ENCODE data around the gene USP34. TPM values are rescaled to one million over a fixed set of nuclear protein-coding genes. Genes with fewer than 3 reads are reported as not detected.
A peak's percentile ranks its signal among the peaks of the same experiment; 100 is the strongest.

Gene USP34
- total RNA-seq, 6 experiments from 2014 or later, result 50.3 to 65.4 (median 58.5) TPM

- H3K4me1 Mint-ChIP-seq (ENCODE audit: low read depth), result peaks cover 20% of the 10 kb centered on the region
- peak overlapping the region; percentile 50; the same call in 1 of the 2 replicates for H3K4me3 Mint-ChIP-seq
- peaks cover 3% of the 10 kb centered on the region; the same call in 1 of the 2 replicates for H3K27me3 Mint-ChIP-seq (ENCODE audit: insufficient read depth)
- no peaks in the 10 kb centered on the region for H3K9me3 Mint-ChIP-seq
- TF ChIP-seq CTCF (IDR thresholded peaks at IDR 0.05), result no peak
- peaks cover 23% of the 10 kb centered on the region for H3K36me3 Mint-ChIP-seq (ENCODE audit: low read depth)
- H3K27ac Mint-ChIP-seq, result peak overlapping the region; percentile 61
- DNase-seq, result peak; percentile 74
These were observed 142.1 kb downstream of the USP34 start for GRCh38 chr2:61328707-61329251.

GRCh38 chr2:61327173-61327572 is 143.7 kb downstream of the USP34 start:
- no peak for TF ChIP-seq CTCF (IDR thresholded peaks at IDR 0.05)
- no peak for DNase-seq
- Mint-ChIP-seq H3K27ac (no peak overlapping the region), H3K9me3 (no peaks in the 10 kb centered on the region), H3K36me3 (ENCODE audit: low read depth) (peaks cover 21% of the 10 kb centered on the region), H3K27me3 (ENCODE audit: insufficient read depth) (peaks cover 3% of the 10 kb centered on the region; the same call in 1 of the 2 replicates), H3K4me3 (no peak overlapping the region), H3K4me1 (ENCODE audit: low read depth) (peaks cover 20% of the 10 kb centered on the region)

- no peak for TF ChIP-seq CTCF (IDR thresholded peaks at IDR 0.05)
These were observed 144.5 kb downstream of the USP34 start for GRCh38 chr2:61326423-61326822.

GRCh38 chr2:61320181-61320580 is 150.7 kb downstream of the USP34 start:
- no peaks in the 10 kb centered on the region for H3K9me3 Mint-ChIP-seq
- no peaks in the 10 kb centered on the region for H3K27me3 Mint-ChIP-seq (ENCODE audit: insufficient read depth)

More at GRCh38 chr2:61326423-61326822, 144.5 kb downstream of the USP34 start:
- Mint-ChIP-seq H3K4me3 (no peak overlapping the region), H3K27ac (no peak overlapping the region), H3K9me3 (no peaks in the 10 kb centered on the region), H3K4me1 (ENCODE audit: low read depth) (peaks cover 20% of the 10 kb centered on the region), H3K36me3 (ENCODE audit: low read depth) (peaks cover 21% of the 10 kb centered on the region), H3K27me3 (ENCODE audit: insufficient read depth) (peaks cover 3% of the 10 kb centered on the region; the same call in 1 of the 2 replicates)
- no peak for DNase-seq

GRCh38 chr2:61318553-61318952 is 152.3 kb downstream of the USP34 start:
- no peak for DNase-seq
- TF ChIP-seq CTCF (IDR thresholded peaks at IDR 0.05), result no peak
- no peaks in the 10 kb centered on the region for H3K27me3 Mint-ChIP-seq (ENCODE audit: insufficient read depth)
- H3K36me3 Mint-ChIP-seq (ENCODE audit: low read depth), result peaks cover 4% of the 10 kb centered on the region; the same call in 1 of the 2 replicates
- H3K9me3 Mint-ChIP-seq, result no peaks in the 10 kb centered on the region
- no peak overlapping the region for H3K27ac Mint-ChIP-seq
- H3K4me1 Mint-ChIP-seq (ENCODE audit: low read depth), result no peaks in the 10 kb centered on the region
- H3K4me3 Mint-ChIP-seq, result no peak overlapping the region

More at GRCh38 chr2:61320181-61320580, 150.7 kb downstream of the USP34 start:
- no peak for TF ChIP-seq CTCF (IDR thresholded peaks at IDR 0.05)
- Mint-ChIP-seq H3K4me3 (no peak overlapping the region), H3K36me3 (ENCODE audit: low read depth) (peaks cover 12% of the 10 kb centered on the region; the same call in 1 of the 2 replicates), H3K27ac (no peak overlapping the region), H3K4me1 (ENCODE audit: low read depth) (no peaks in the 10 kb centered on the region)
- DNase-seq, result no peak

Data from HFFc6 (cell line).